Measurements from ENCODE around the gene APLP1.

- TF ChIP-seq MAX (IDR thresholded peaks at IDR 0.05; ENCODE audit: low read depth, low read length) (no peak), CTCF (IDR thresholded peaks at IDR 0.05; ENCODE audit: low read depth, low read length) (no peak), POLR2A (IDR thresholded peaks at IDR 0.05; ENCODE audit: extremely low read depth, insufficient read length) (no peak)
These were observed 37.4 kb upstream of the APLP1 start for GRCh38 chr19:35830986-35831385.
